ENCODE measurements around the gene FIGNL1. TPM values are rescaled to one million over a fixed set of nuclear protein-coding genes. Genes with fewer than 3 reads are reported as not detected.
"Not testable (repeated sequence)": the region's sequence is repeated elsewhere in the genome, so short reads cannot be mapped to it uniquely, and the experiment has no call there.

FIGNL1 gene
- total RNA-seq, 1 donor from 2014 or later = 40.4 TPM

DNA sequence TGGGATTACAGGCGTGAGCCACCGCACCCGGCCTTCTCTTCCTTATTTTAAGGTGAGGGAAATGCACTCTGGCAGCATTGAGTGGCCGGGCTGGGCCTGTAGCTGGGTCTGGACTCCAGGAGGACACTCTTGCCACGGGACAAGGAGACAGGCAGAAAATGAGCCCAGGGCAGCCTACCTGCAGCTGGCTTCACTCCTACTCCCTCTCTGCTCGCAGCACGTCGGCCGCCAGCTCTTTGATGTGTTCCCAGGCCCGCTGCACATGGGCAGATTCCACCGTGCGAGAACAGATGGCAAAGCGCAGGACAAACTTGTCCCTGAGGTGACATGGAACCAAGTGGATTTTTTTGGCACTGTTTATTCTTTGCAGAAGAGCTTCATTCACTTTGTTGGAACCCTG lies 12.9 kb upstream of the FIGNL1 start:
- peaks cover 3% of the 10 kb centered on the region for H3K4me1 Mint-ChIP-seq
- H3K27ac Mint-ChIP-seq (ENCODE audit: unreplicated experiment) = no peak overlapping the region
- H3K9me3 Mint-ChIP-seq = peaks cover 5% of the 10 kb centered on the region
- TF ChIP-seq, protein P1, sequence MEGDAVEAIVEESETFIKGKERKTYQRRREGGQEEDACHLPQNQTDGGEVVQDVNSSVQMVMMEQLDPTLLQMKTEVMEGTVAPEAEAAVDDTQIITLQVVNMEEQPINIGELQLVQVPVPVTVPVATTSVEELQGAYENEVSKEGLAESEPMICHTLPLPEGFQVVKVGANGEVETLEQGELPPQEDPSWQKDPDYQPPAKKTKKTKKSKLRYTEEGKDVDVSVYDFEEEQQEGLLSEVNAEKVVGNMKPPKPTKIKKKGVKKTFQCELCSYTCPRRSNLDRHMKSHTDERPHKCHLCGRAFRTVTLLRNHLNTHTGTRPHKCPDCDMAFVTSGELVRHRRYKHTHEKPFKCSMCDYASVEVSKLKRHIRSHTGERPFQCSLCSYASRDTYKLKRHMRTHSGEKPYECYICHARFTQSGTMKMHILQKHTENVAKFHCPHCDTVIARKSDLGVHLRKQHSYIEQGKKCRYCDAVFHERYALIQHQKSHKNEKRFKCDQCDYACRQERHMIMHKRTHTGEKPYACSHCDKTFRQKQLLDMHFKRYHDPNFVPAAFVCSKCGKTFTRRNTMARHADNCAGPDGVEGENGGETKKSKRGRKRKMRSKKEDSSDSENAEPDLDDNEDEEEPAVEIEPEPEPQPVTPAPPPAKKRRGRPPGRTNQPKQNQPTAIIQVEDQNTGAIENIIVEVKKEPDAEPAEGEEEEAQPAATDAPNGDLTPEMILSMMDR (conservative IDR thresholded peaks at IDR 0.05) = no peak
- no peak for DNase-seq (ENCODE audit: low read depth, low spot score)
- H3K4me3 Mint-ChIP-seq = no peak overlapping the region
- H3K27me3 Mint-ChIP-seq (ENCODE audit: low read depth) = no peaks in the 10 kb centered on the region
- H3K36me3 Mint-ChIP-seq (ENCODE audit: low read depth) = no peaks in the 10 kb centered on the region

DNA sequence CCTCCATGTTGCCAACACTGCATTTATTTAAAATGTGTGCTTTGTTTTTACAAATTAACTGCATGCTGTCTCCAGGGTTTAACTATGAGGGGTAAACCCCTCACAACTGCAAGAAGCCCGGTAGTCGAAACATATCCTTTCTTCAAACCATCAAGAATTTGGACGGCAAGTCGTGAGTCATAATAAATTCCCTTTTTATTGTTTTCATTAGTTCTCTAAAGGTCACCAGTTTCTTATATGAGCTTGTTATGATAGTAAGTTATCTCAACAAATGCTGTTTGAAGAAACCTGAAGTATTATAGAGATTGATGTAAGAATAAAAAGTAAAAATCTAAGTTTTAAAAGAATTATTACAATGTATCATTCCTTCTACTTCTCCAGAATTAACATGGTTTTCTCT lies 12.2 kb upstream of the FIGNL1 start:
- H3K27me3 Mint-ChIP-seq (ENCODE audit: low read depth) = no peaks in the 10 kb centered on the region
- H3K36me3 Mint-ChIP-seq (ENCODE audit: low read depth) = no peaks in the 10 kb centered on the region
- TF ChIP-seq, protein P1 (conservative IDR thresholded peaks at IDR 0.05) = no peak
- H3K4me1 Mint-ChIP-seq = no peaks in the 10 kb centered on the region
- DNase-seq (ENCODE audit: low read depth, low spot score) = no peak
- no peak overlapping the region for H3K27ac Mint-ChIP-seq (ENCODE audit: unreplicated experiment)
- no peak overlapping the region for H3K4me3 Mint-ChIP-seq
- H3K9me3 Mint-ChIP-seq = peaks cover 5% of the 10 kb centered on the region

DNA sequence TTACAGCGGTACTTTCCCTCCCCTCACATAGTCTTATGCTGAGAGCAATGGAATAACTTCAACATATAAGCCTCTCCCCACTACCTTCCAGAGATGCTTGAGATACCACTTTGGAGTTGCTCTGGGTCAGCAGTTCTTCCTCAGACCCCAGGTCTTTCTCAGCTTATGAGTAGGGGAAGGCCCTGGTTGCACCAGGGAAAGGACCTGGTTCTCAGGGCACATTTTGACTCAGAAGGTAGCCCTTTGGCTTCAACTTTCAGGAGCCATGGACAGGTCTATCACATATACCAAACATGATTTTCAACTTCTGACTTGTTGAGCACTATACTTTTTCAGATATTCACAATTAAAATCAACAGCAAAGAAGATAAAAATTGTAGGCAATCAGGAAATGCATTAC lies 11.5 kb upstream of the FIGNL1 start:
- Mint-ChIP-seq H3K27ac (ENCODE audit: unreplicated experiment) (no peak overlapping the region), H3K4me1 (no peaks in the 10 kb centered on the region), H3K4me3 (no peak overlapping the region), H3K27me3 (ENCODE audit: low read depth) (peaks cover 2% of the 10 kb centered on the region), H3K9me3 (peaks cover 5% of the 10 kb centered on the region), H3K36me3 (ENCODE audit: low read depth) (no peaks in the 10 kb centered on the region)
- TF ChIP-seq, protein P1 (conservative IDR thresholded peaks at IDR 0.05) = no peak
- DNase-seq (ENCODE audit: low read depth, low spot score) = no peak

DNA sequence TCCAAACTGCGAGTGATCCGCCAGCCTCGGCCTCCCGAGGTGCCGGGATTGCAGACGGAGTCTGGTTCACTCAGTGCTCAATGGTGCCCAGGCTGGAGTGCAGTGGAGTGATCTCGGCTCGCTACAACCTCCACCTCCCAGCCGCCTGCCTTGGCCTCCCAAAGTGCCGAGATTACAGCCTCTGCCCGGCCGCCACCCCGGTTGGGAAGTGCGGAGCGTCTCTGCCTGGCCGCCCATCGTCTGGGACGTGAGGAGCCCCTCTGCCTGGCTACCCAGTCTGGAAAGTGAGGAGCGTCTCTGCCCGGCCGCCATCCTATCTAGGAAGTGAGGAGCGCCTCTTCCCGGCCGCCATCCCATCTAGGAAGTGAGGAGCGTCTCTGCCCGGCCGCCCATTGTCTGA lies 9.0 kb upstream of the FIGNL1 start:
- peaks cover 21% of the 10 kb centered on the region for H3K27me3 Mint-ChIP-seq (ENCODE audit: low read depth)
- DNase-seq (ENCODE audit: low read depth, low spot score); H3K9me3 Mint-ChIP-seq; H3K4me1 Mint-ChIP-seq; H3K36me3 Mint-ChIP-seq (ENCODE audit: low read depth); H3K4me3 Mint-ChIP-seq; H3K27ac Mint-ChIP-seq (ENCODE audit: unreplicated experiment): not testable (repeated sequence)

DNA sequence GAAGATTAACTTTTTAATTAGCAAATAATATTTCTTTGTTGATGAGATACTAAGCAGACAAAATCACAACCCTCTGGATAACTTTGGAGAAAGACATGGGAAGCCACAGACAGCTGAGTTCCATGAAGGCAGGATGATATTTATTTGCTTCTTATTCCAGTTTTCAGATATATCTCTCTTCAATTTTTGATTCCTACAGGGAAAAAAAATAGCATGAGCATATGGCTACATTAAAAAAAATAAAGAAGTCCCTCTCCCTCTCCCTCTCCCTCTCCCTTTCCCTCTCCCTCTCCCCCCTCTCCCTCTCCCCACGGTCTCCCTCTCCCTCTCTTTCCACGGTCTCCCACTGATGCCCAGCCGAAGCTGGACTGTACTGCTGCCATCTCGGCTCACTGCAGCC lies 8.5 kb upstream of the FIGNL1 start:
- H3K27ac Mint-ChIP-seq (ENCODE audit: unreplicated experiment); H3K36me3 Mint-ChIP-seq (ENCODE audit: low read depth); H3K4me3 Mint-ChIP-seq; H3K4me1 Mint-ChIP-seq; H3K9me3 Mint-ChIP-seq; DNase-seq (ENCODE audit: low read depth, low spot score): not testable (repeated sequence)
- peaks cover 24% of the 10 kb centered on the region for H3K27me3 Mint-ChIP-seq (ENCODE audit: low read depth)

DNA sequence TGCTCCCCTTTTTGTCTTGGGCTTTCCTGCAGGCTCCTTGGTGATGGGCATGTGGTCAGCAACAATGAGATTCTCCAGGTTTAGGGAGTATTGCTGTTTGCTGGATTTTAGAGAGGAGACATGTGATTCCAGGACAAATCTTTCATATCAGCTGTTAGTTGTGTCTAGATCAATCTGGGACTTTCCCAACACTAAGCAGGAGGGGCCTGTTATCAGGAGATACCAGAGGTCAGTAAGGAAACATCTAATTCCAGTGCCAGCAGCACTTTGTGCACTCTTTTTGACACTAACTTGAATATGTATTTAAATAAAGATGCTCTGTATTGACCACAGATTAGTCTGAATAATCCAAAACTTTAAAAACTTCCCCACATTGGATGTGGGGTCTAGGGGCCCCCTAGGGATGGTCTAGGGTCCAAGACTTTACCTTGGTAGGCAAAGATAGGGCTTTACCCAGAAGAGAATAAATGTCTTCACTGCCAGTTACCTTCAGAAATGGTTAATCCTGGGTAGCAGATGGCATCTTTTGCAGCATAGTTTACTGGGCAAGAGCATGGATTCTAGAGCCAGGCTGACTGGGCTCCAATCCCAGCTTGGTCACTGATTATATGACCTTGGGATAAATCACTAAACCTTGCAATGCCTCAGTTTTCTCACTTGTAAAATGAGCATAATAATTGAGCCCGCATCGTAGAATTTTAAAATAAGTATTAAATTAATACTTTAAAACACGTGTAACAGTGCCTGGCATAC lies 6.4 kb upstream of the FIGNL1 start:
- TF ChIP-seq, protein P1 (conservative IDR thresholded peaks at IDR 0.05) = no peak
- H3K4me1 Mint-ChIP-seq = no peaks in the 10 kb centered on the region
- peaks cover 33% of the 10 kb centered on the region for H3K27me3 Mint-ChIP-seq (ENCODE audit: low read depth)
- no peak for DNase-seq (ENCODE audit: low read depth, low spot score)
- H3K36me3 Mint-ChIP-seq (ENCODE audit: low read depth) = no peaks in the 10 kb centered on the region
- no peak overlapping the region for H3K4me3 Mint-ChIP-seq
- H3K27ac Mint-ChIP-seq (ENCODE audit: unreplicated experiment) = no peak overlapping the region
- peaks cover 3% of the 10 kb centered on the region for H3K9me3 Mint-ChIP-seq
